Measurements from ENCODE around the gene SMAD9.

Gene SMAD9

GRCh38 chr13:36919833-36920615 lies at the start of gene SMAD9:
Gene SMAD9 (minus strand): TSS chr13:36920238. CDS start chr13:36879689, 40,549 bp downstream.
- in situ Hi-C loops (cut with MboI; ENCODE audit: low sequenced_read_pairs): no loop called here

- in situ Hi-C loops (cut with MboI; ENCODE audit: low sequenced_read_pairs): no loop called here
Measured at GRCh38 chr13:36966404-36966803, 46.4 kb upstream of the SMAD9 start.

GRCh38 chr13:36965767-36966166 lies 45.7 kb upstream of the SMAD9 start:
- in situ Hi-C loops (cut with MboI; ENCODE audit: low sequenced_read_pairs): no loop called here

- in situ Hi-C loops (cut with MboI; ENCODE audit: low sequenced_read_pairs): no loop called here
Measured at GRCh38 chr13:36959456-36960116, 39.5 kb upstream of the SMAD9 start.

GRCh38 chr13:36954542-36954941 lies 34.5 kb upstream of the SMAD9 start:
- in situ Hi-C loops (cut with MboI; ENCODE audit: low sequenced_read_pairs): no loop called here

- in situ Hi-C loops (cut with MboI; ENCODE audit: low sequenced_read_pairs): no loop called here
Measured at GRCh38 chr13:36950920-36951319, 30.9 kb upstream of the SMAD9 start.

- in situ Hi-C loops (cut with MboI; ENCODE audit: low sequenced_read_pairs): no loop called here
Measured at GRCh38 chr13:36950330-36950729, 30.3 kb upstream of the SMAD9 start.

- in situ Hi-C loops (cut with MboI; ENCODE audit: low sequenced_read_pairs): no loop called here
Measured at GRCh38 chr13:36945078-36945477, 25.0 kb upstream of the SMAD9 start.

- in situ Hi-C loops (cut with MboI; ENCODE audit: low sequenced_read_pairs): no loop called here
Measured at GRCh38 chr13:36925603-36926002, 5.6 kb upstream of the SMAD9 start.

- in situ Hi-C loops (cut with MboI; ENCODE audit: low sequenced_read_pairs): no loop called here
Measured at GRCh38 chr13:36924001-36924400, 4.0 kb upstream of the SMAD9 start.

GRCh38 chr13:36921631-36922301 lies 1.7 kb upstream of the SMAD9 start:
- in situ Hi-C loops (cut with MboI; ENCODE audit: low sequenced_read_pairs): no loop called here

GRCh38 chr13:36920616-36921185 lies 663 bp upstream of the SMAD9 start:
- in situ Hi-C loops (cut with MboI; ENCODE audit: low sequenced_read_pairs): no loop called here

- in situ Hi-C loops (cut with MboI; ENCODE audit: low sequenced_read_pairs): no loop called here
Measured at GRCh38 chr13:36919171-36919832, 736 bp downstream of the SMAD9 start.

GRCh38 chr13:36918246-36919131 lies 1.5 kb downstream of the SMAD9 start:
- in situ Hi-C loops (cut with MboI; ENCODE audit: low sequenced_read_pairs): no loop called here

GRCh38 chr13:36917311-36917710 lies 2.7 kb downstream of the SMAD9 start:
- in situ Hi-C loops (cut with MboI; ENCODE audit: low sequenced_read_pairs): no loop called here

GRCh38 chr13:36915896-36916640 lies 4.0 kb downstream of the SMAD9 start:
- in situ Hi-C loops (cut with MboI; ENCODE audit: low sequenced_read_pairs): no loop called here

GRCh38 chr13:36915106-36915505 lies 4.9 kb downstream of the SMAD9 start:
- in situ Hi-C loops (cut with MboI; ENCODE audit: low sequenced_read_pairs): no loop called here

- in situ Hi-C loops (cut with MboI; ENCODE audit: low sequenced_read_pairs): no loop called here
Measured at GRCh38 chr13:36914648-36915047, 5.4 kb downstream of the SMAD9 start.

- in situ Hi-C loops (cut with MboI; ENCODE audit: low sequenced_read_pairs): no loop called here
Measured at GRCh38 chr13:36913463-36913862, 6.6 kb downstream of the SMAD9 start.
